Progenitor cell of endocrine pancreas (in vitro differentiated cells): Measurements from ENCODE around the gene PHACTR4. TPM values are rescaled to one million over a fixed set of nuclear protein-coding genes. Genes with fewer than 3 reads are reported as not detected.

ENCODE experiments used
- DNase-seq: peaks from one replicate; pipeline ENCODE4 v3.0.0; 2021; ENCODE audit warnings: low spot score; ENCODE audit not compliant: unreplicated experiment
- H3K27ac Mint-ChIP-seq: 2 replicates; pipeline ENCODE4 v1.8.0; 2021; ENCODE audit warnings: mild to moderate bottlenecking, moderate library complexity, mixed read lengths
- H3K27me3 Mint-ChIP-seq: 2 replicates; pipeline ENCODE4 v1.8.0; 2021; ENCODE audit warnings: mixed read lengths
- H3K36me3 Mint-ChIP-seq: 2 replicates; pipeline ENCODE4 v1.8.0; 2022; ENCODE audit warnings: mixed read lengths; ENCODE audit not compliant: insufficient read depth
- H3K4me1 Mint-ChIP-seq: 2 replicates; pipeline ENCODE4 v1.8.0; 2021; ENCODE audit warnings: low read depth, mixed read lengths
- H3K4me3 Mint-ChIP-seq: 2 replicates; pipeline ENCODE4 v1.8.0; 2021; ENCODE audit warnings: low read depth, mild to moderate bottlenecking, moderate library complexity, mixed read lengths
- H3K9me3 Mint-ChIP-seq: 2 replicates; pipeline ENCODE4 v1.8.0; 2021; ENCODE audit warnings: low read depth, mixed read lengths
- total RNA-seq: library from RNA; stranded (reverse); gene quantifications from 2 replicates; pipeline ENCODE4 v1.2.1, GENCODE V29; 2021
- TF ChIP-seq, protein P1 (sequence below): fragments of 200-600 bp; sonication (generic); IDR thresholded peaks from one replicate; pipeline ENCODE4 v1.5.0; 2021; ENCODE audit warnings: antibody characterized with exemption, mild to moderate bottlenecking; ENCODE audit not compliant: unreplicated experiment

The PHACTR4 gene
- total RNA-seq, 1 donor from 2014 or later = 80.6 TPM

DNA sequence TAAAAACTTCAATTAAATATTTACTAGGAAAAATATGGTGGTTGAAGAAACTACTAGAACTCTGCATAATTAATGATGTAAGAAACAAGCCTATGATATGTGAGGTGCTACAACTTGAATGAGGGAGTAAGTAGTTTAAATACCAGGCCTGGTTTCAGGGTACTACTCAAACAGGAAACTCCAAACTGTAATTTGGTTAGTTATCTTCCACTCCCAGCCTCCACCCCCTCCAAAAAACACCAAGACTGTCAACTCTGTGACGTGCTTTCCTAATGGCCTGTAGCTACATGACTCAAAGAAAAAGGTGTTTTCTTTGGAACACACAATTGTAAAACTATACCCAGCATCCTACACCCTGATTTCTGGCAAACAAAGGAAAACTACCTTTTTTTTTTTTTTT is 80.4 kb downstream of the PHACTR4 start:
- Mint-ChIP-seq H3K27me3 (no peaks in the 10 kb centered on the region), H3K4me3 (no peak overlapping the region), H3K4me1 (peaks cover 8% of the 10 kb centered on the region), H3K27ac (peak overlapping the region; percentile 74), H3K36me3 (peaks cover 6% of the 10 kb centered on the region), H3K9me3 (no peaks in the 10 kb centered on the region)
- no peak for DNase-seq
- TF ChIP-seq, protein P1, sequence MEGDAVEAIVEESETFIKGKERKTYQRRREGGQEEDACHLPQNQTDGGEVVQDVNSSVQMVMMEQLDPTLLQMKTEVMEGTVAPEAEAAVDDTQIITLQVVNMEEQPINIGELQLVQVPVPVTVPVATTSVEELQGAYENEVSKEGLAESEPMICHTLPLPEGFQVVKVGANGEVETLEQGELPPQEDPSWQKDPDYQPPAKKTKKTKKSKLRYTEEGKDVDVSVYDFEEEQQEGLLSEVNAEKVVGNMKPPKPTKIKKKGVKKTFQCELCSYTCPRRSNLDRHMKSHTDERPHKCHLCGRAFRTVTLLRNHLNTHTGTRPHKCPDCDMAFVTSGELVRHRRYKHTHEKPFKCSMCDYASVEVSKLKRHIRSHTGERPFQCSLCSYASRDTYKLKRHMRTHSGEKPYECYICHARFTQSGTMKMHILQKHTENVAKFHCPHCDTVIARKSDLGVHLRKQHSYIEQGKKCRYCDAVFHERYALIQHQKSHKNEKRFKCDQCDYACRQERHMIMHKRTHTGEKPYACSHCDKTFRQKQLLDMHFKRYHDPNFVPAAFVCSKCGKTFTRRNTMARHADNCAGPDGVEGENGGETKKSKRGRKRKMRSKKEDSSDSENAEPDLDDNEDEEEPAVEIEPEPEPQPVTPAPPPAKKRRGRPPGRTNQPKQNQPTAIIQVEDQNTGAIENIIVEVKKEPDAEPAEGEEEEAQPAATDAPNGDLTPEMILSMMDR = no peak

- Mint-ChIP-seq H3K27ac (no peak overlapping the region), H3K36me3 (peaks cover 6% of the 10 kb centered on the region), H3K4me3 (no peak overlapping the region), H3K4me1 (peaks cover 9% of the 10 kb centered on the region), H3K27me3 (no peaks in the 10 kb centered on the region), H3K9me3 (no peaks in the 10 kb centered on the region)
- DNase-seq = no peak
- TF ChIP-seq, protein P1 = no peak
Measured at GRCh38 chr1:28450561-28450960, 81.0 kb downstream of the PHACTR4 start.

DNA sequence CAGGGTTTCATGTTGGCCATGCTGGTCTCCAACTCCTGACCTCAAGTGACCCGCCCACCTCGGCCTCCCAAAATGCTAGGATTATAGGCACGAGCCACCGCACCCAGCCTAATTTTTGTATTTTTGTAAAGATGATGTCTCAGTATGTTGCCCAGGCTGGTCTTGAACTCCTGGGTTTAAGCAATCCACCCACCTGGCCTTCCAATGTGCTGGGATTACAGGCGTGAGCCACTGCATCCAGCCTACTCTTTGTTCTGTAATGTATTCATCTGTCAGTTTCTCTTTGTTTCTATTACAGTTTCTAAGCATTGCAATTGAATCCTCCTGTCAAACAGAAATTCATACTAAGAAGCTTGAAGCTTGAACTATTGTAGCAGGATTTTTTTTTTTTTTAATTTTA is 81.5 kb downstream of the PHACTR4 start:
- Mint-ChIP-seq H3K9me3 (no peaks in the 10 kb centered on the region), H3K4me3 (no peak overlapping the region), H3K36me3 (peaks cover 6% of the 10 kb centered on the region), H3K4me1 (peaks cover 11% of the 10 kb centered on the region), H3K27me3 (no peaks in the 10 kb centered on the region), H3K27ac (no peak overlapping the region)
- no peak for DNase-seq
- TF ChIP-seq, protein P1 = no peak

- Mint-ChIP-seq H3K4me3 (no peak overlapping the region), H3K36me3 (peaks cover 15% of the 10 kb centered on the region), H3K4me1 (peaks cover 3% of the 10 kb centered on the region), H3K27me3 (no peaks in the 10 kb centered on the region), H3K9me3 (no peaks in the 10 kb centered on the region), H3K27ac (no peak overlapping the region)
- TF ChIP-seq, protein P1 = no peak
- DNase-seq = no peak
Measured at GRCh38 chr1:28456078-28456477, 86.5 kb downstream of the PHACTR4 start.

DNA sequence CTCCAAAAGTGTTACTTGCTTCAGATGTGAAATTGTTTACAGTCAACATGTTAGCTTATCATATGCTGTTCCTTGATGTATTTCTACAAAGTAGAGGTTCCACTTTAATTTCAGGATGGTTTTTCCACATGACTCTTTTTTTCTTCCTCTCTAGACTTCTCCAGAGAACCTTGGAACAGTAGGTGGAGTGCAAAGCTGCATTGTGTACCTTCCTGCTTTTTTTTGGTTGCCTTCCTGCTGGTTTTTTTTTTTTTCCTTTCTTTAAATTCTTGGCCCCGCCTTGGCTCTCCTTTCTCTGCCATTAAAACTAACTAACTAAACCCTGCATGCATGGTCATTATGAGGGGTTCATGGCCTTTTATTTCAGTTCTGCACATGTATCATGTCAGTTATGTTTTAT is 88.1 kb downstream of the PHACTR4 start:
- Mint-ChIP-seq H3K4me1 (peaks cover 3% of the 10 kb centered on the region), H3K36me3 (peaks cover 17% of the 10 kb centered on the region)
- DNase-seq = no peak

More for the DNA sequence above, 88.1 kb downstream of the PHACTR4 start:
- Mint-ChIP-seq H3K4me3 (no peak overlapping the region), H3K27ac (no peak overlapping the region), H3K27me3 (no peaks in the 10 kb centered on the region), H3K9me3 (no peaks in the 10 kb centered on the region)
- TF ChIP-seq, protein P1 = no peak
